GM19025 (cell line): ENCODE measurements around the gene XRCC4.
"Not testable (repeated sequence)": the region's sequence is repeated elsewhere in the genome, so short reads cannot be mapped to it uniquely, and the experiment has no call there.

ENCODE experiments used
- ATAC-seq: cut with Tn5 transposase; IDR thresholded peaks from one replicate; pipeline ENCODE4 v1.9.1; 2021; ENCODE audit warnings: mild to moderate bottlenecking, low read depth, moderate library complexity; ENCODE audit not compliant: unreplicated experiment

The XRCC4 gene

DNA sequence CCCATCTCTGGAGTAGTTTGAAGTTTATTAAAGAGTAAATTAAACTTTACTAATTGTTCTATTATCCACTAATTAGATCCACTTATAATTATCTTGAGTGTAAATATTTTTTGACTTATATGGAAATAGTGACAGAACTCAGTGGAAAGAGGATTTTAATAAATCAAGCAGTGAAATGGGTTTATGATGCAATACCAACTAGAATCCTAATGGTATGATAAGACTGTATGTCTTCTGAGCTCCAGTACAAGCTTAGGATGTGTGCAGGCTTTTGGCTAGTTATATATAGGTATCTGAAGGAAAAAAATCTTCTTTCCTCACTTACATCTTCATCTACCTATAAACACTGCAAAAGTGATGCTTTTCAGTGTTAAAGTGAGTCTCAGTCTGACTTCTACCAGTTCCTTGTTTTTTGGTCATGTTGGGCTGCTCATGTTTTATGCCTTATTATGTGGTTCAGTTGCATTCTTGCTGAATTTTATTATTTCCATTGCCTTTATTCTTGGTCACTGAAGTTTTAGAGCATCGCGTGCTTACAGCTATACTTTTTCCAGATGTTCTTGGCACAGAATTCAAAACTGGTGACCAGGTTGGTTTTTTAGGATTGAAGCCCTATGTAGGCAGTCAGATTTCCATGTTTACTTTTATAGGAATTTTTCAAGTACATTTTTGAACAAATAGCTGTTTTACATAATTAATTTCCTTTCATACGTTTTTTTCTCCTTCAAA, 30.5 kb downstream of the XRCC4 start:
- ATAC-seq, result no peak

DNA sequence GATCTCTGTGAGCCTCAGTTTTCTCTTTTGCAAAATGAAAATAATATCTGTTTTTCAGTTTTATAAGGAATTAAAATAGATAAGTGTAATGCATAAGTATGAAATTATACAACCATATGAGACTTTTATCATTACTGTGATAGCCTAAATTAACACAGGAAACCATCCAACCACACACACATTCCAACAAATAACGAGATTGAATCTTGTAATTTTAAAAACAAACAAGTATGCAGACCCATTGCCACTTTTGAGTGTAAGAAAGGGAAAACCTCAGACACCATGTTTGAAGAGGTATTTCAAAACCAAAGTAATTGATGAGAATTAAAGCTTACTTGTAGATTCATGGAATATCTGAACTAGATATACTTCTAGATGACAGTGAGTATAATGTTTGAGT, 32.0 kb downstream of the XRCC4 start:
- ATAC-seq, result no peak

DNA sequence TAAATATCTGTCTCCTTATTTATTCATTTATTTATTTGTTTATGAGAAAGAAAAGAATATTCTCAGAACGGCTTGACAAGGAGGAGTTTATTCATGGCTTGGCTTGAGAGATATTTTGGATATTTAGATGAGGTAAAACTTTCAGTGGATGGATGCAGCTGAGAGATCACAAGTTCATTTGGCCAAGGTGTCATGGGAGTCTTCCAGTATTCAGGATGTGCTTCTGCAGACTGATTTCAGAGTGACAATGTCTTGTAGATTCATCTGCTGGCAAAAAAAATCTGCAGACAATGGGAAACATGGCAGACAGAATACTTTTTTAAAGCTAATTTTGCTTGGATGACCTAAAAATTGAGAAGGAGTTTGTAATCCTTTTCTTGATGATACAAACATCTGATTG, 38.5 kb downstream of the XRCC4 start:
- no peak for ATAC-seq

DNA sequence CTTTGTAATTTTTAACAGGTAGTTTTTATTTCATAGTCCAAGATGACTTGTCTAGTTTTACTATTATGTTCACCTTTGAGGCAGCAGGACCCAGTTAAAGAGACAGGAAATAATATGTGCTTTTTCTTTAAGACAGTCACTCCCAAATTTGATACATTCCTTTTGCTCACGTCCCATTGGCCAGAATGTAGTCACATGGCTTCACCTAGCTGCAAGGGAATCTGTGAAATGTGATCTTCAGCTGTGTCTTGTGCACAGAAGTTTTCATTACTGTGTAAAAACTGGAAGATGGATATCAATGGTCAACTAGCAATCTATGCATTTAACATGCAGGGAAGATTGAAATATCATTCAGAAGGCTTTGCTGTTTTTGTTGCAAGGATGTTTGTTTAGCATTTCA, 41.1 kb downstream of the XRCC4 start:
- ATAC-seq, result no peak

DNA sequence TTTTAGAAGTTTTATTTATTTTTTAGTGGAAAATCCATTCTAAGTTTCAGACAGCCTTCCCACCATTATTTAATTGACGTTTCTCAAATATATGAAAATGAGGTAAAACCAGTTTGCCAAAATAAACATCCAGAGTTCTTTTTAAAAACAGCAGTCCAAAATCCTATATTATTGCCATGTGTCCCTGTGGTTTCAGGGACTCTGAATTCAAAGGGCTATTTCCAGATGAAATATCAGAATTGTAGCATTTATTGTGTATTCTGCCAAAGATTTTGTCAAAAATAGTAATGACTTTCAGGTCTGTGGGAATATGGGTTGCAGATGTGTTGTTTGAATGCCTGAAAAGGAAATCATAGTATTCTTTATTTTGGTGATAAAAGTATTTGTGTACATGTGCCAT, 41.6 kb downstream of the XRCC4 start:
- ATAC-seq, result no peak

DNA sequence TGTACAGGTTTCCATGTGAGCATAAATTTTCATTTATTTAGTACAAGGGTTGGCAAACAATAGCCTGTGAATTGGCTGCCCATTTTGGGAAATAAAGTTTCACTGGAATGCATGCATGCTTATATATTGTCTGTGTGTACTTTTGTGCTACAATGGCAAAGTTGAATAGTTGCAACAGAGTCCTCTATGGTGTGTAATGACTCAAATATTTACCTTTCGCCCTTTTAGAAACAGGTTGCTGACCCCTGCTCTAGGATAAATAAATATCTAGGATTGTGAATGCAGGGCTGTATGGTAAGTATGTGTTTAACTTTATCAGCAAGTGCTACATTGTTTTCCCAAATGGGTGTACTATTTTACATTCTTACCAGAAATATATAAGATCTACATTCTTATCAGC, 47.2 kb downstream of the XRCC4 start:
- ATAC-seq, result no peak

DNA sequence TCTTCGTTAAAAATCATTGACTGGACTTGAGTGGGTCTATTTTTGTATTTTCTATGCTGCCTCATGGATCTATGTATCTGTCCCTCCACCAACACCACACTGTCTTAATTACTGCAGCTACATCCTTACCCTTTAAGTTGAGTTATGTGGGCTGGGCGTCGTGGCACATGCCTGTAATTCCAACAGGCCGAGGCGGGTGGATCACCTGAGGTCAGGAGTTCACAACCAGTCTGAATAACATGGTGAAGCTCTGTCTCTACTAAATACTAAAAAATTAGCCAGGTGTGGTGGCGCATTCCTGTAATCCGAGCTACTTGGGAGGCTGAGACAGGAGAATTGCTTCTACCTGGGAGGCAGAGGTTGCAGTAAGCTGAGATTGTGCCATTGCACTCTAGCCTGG, 48.2 kb downstream of the XRCC4 start:
- ATAC-seq, result no peak

DNA sequence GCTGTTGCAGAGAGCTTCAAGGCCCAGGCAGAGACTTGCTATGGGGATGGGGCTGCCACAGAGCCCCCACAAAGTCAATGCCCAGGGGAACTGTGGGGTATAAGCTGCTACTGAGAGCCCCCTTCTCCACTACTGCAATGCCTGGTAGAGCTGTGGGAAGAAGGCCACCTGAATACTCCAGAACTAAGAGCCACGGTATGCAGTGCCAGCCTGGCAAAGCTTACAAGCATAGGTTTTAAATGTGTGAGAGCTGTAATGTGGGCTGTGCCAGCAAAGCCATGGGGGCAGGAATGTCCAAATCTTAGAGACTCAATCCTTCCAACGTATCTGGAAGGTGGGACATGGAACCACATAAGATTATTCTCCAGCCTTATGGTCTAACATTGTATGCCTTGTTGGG, 49.2 kb downstream of the XRCC4 start:
- ATAC-seq, result no peak

DNA sequence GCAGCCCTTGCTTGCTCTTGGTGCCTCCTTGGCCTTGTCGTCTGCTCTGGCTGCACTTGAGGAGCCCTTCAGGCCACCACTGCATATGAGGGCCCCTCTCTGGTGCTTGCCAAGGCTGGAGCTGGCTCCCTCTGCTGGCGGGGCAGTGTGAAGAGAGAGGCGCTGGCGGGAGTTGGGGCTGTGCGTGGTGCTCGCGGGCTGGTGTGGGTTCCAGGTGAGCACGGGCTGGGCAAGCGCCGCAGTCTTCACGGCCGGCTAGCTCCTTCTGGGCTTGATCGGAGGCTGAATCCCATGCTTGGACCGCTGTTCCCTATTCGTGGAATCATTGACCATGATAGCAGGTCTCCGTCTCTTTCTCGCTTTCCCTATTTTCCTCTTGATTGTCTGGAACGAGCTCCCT, 56.5 kb downstream of the XRCC4 start:
- ATAC-seq, result no peak

DNA sequence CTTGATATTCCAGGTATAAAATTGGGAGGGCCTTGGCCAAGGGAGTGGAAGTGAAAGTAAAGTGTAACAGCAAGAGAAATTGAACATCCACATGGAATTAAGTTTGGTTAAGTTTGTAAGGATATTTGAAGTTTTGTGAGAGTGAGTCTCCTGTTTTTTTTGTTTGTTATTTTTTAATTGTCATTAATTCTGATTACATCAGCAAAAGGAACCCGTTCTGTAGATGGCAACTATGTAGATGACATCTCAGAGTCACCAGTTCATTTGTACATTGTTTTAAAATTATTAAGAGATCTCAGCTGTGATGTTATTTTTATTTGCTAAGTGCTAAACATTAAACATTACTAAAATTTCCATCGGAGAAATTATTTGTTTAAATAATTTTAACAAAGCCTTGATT, 65.2 kb downstream of the XRCC4 start:
- no peak for ATAC-seq

DNA sequence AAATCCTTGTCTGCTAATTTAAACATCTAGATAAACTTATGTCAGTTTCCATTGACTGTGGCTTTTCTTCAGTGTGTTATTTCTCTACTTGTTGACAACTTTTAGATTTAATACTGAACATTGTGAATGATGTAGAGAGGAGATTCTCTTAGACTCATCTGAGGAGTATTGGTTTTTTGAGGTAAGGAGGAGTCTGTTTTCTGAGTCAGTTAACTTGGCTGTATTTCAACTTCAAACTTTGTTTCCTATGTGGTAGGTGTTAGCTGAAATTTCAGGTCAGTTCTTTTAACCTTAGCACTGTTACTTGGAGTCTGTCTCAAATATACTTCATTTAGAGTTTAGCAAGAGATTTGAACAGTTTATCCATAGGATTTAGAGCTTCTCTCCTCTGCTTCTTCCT, 67.9 kb downstream of the XRCC4 start:
- ATAC-seq, result no peak

DNA sequence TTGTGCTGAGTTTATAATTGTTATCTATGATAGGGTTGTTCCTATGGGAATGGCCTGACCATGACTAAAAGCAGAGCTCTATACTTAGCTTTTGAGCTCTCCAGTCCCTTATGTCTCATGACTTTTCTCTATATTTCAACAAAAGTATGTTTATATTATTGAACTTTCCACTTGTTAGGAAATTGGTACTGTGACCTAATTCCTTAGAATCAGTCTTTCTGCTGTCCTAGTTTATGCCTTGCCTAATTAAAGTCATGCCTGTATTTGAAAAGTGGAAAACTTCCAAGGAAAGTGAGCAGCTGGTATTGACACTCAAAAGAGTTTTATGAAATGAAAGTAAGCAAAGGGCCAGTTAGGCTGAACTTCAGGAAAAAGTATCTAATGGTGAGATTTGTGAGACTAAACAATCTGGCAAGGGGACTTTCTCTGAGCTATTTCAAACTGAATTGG, 68.6 kb downstream of the XRCC4 start:
- ATAC-seq, result no peak

DNA sequence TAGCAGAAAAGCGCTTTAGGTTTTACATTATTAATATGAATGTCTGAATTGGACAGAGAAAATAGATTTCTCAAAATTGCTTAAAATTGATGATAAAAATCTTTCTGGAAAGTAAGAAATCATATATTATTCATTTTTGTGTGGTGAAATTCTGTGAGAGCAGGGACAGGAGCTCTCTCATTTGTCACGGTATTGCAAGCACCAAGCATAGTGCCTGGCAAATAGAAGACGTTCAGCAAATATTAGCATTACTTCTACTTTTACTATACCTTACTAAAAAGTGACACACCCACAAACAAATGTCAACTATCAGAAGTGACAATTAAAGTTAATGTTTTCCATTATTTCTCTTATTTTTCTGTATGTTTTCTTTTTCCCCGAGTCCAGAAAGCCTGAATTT, 69.1 kb downstream of the XRCC4 start:
- ATAC-seq, result no peak

DNA sequence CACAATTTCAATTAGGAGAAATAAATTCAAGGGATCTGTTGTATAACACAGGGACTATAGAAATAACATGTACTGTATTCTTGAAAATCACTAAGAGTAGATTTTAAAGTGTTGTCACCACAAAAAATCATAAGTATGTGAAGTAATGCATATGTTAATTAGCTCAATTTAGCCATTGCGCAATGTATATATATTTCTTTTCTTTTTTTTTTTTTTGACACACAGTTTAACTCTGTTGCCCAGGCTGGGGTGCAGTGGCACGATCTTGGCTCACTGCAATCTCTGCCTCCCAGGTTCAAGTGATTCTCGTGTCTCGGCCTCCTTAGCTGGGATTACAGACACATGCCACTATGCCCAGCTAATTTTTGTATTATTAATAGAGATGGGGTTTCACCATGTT, 70.2 kb downstream of the XRCC4 start:
- ATAC-seq, result no peak

DNA sequence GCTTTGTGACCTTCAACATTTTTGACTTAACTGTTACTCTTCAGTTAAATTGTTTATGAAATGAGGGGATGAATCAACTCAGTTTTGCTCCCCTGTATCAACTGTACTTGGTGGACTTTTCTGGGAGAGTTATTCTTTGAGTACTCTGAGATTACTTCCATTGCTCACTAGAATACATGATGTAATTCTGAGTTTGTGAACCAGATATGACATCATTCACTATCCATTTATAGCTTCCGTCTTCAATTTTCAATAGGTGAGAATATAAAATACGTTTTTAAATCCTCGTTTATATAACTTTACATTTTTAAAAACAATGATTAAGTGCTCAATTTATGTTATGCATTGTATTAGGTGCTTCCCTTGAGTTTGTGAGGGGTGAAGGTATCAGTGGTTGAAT, 71.0 kb downstream of the XRCC4 start:
- ATAC-seq, result no peak

DNA sequence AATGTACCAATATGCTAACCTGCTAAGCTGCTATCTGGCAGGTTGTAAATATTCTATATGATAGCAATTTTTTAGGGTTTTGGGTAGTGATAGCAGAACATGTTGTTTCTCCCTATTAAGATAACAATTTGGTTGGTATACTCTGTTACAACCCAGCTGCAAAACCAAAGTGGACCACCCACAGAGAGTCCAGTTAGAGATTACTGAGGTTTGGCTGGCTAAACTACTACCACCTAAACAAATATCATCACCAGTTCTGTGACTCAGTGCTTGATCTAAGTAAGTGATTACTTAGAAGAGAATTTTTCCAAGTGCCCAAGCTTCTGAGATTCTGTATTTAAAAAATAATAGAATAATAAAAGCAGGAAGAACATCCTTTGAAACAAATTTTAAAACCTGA, 72.3 kb downstream of the XRCC4 start:
- no peak for ATAC-seq

DNA sequence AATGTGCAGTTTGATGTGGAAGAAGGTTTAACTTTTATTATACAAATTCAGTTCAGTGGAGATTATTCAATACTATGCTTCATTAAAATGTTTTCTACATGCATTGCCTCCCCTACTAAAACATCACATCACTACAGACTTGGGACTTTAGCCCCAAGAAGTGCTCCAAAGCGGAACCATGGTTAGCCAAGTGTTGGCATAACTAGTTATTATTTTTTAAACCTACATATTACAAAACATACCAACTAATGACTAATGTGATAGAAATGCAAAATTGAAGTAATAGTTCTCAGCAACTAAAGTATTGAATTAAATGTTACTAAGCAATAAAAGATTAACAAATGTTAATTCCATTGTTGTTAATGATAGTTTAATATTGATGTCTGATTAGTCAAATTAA, 74.5 kb downstream of the XRCC4 start:
- ATAC-seq, result no peak

DNA sequence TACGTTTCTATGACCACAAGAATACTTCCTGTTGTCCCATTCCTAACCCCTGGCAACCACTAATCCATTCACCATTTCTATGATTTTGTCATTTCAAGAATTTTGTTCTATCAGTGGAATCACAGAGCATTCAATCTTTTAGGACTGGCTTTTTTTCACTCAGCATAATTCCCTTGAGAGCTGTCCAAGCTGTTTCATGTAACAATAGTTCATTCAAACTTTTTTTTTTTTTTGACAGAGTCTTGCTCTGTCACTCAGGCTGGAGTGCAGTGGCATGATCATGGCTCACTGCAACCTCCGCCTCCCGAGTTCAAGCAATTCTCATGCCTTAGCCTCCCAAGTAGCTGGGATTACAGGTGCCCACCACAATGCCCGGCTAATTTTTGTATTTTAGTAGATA, 75.6 kb downstream of the XRCC4 start:
- not testable (repeated sequence) for ATAC-seq

DNA sequence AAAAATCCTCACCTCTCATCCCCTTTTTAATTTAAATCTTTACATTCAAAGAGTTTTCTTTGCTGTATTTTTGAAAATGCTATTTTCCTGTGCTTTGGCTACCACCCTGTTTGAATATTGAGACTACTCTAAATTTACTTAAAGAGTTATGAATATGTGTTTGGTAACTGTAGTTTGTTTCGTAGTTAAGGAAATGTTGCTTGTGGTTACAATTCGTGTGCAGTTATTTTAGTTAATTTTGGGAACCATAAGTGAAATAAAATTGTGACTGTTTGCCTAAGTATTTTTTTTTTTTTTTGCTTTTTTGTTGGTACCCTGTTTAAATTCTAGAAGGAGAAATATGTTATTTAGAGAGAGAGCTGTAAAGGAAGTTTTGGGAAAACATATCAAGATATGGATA, 78.7 kb downstream of the XRCC4 start:
- ATAC-seq, result no peak

DNA sequence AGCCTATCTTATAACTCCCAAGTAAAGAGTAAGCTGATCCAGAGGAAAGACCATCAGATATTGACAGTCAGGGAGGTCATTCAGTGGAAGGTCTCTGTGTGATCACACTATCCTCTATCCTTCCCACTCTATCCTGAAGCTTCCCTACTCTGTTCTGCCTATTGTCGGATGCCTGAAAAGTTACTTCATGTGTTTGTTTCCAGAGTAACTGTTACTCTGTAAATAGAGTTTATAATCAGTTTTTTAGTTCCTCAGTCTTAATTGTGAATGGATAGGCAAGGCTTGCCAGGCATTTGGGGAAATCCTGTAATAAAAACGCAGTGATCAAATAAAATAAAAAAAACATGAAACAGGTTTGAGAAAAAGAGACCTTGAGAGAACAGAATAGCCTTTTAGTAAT, 79.8 kb downstream of the XRCC4 start:
- ATAC-seq, result no peak

DNA sequence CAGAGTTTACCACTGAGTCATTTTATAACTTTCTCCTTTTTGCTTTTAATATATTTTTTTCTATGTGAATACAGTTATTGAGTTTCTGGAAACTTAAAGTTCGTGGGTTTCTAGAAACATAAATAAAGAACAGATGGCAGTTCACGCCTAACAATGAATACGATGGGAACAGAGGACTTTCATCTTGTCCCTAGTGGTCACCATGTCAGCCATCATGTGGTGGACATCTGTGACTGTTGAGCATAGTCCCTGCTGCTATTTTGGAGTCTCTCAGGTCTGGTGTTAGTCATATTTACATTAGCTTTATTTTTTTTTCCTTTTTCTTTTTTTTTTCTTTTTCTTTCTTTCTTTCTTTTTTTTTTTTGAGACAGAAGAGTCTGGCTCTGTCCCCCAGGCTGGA, 85.3 kb downstream of the XRCC4 start:
- ATAC-seq, result no peak

DNA sequence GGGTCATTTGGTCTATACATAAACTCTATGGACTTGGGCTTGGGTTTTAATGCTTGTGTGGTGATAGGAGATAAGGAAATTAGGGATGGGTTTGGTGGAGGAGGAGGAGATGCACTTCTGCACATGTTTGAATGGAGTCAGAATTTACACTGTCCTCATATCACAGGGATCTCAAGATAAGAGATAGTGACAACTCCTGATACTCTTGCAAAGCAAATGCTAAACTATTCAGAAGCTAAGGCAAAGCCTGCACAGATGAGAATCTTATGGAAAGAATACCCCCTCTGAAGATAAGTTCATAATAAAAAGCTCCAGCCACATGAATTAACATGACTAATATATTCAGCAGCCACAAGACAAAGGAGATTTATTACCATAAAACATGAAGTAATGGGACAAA, 90.2 kb downstream of the XRCC4 start:
- no peak for ATAC-seq
